CD4-positive, alpha-beta T cell (primary cell): Measurements from ENCODE around the gene CHST12. TPM values are rescaled to one million over a fixed set of nuclear protein-coding genes. Genes with fewer than 3 reads are reported as not detected.

Experiments
- ATAC-seq: fragments of 200-7000 bp; cut with Tn5 transposase; one replicate; pipeline ENCODE4 v1.10.0; 2022; ENCODE audit warnings: mild to moderate bottlenecking; ENCODE audit not compliant: poor library complexity
- CTCF ChIA-PET: fragments of 350-600 bp; sonication (Branson Sonifier 250); formaldehyde crosslinking; loops from one replicate; lab custom pipeline; 2021; ENCODE audit warnings: antibody characterized with exemption, inconsistent platforms; lab: Charles Lee
- POLR2A ChIA-PET: fragments of 350-600 bp; sonication (Branson Sonifier 250); formaldehyde crosslinking; loops from one replicate; lab custom pipeline; 2021; ENCODE audit warnings: antibody characterized with exemption, inconsistent platforms; lab: Charles Lee
- DNase-seq, 14 experiments: peaks; one replicate each; pipeline ENCODE4 v3.0.0-alpha.2; 2013 to 2020; ENCODE audit warnings: mixed read lengths in 2 of 14
- H3K27ac ChIP-seq, 2 donors: one replicate each; pipeline versions ENCODE4 v1.5.1 to v1.7.0; 2013; ENCODE audit warnings: low read length in 2 of 2, low read depth in 1 of 2, mild to moderate bottlenecking in 1 of 2
- H3K27me3 ChIP-seq, 2 experiments: 1 replicate in 1 of 2; 2 replicates in 1 of 2; pipeline versions ENCODE4 v1.6.1 to v1.7.0; 2013; ENCODE audit warnings: low read length in 2 of 2, control low read depth in 1 of 2, mild to moderate bottlenecking in 1 of 2, moderate library complexity in 1 of 2; ENCODE audit not compliant: insufficient read depth in 2 of 2, control insufficient read depth in 1 of 2
- H3K36me3 ChIP-seq: one replicate; pipeline ENCODE4 v1.6.1; 2013; ENCODE audit warnings: low read length, control low read depth; ENCODE audit not compliant: insufficient read depth
- H3K4me1 ChIP-seq: one replicate; pipeline ENCODE4 v1.6.1; 2013; ENCODE audit warnings: low read length, control low read depth; ENCODE audit not compliant: insufficient read depth
- H3K4me3 ChIP-seq: one replicate; pipeline ENCODE4 v1.5.1; 2013; ENCODE audit warnings: mild to moderate bottlenecking, low read length, moderate library complexity
- H3K9me3 ChIP-seq, 2 experiments: 1 replicate in 1 of 2; 2 replicates in 1 of 2; pipeline versions ENCODE4 v1.6.1 to v1.7.0; 2013; ENCODE audit warnings: low read length in 2 of 2, mild to moderate bottlenecking in 2 of 2, control low read depth in 1 of 2, moderate library complexity in 1 of 2; ENCODE audit not compliant: control insufficient read depth in 1 of 2, insufficient read depth in 1 of 2
- H3K27ac Mint-ChIP-seq: one replicate; pipeline ENCODE4 v1.8.0; 2020; ENCODE audit warnings: mixed read lengths
- H3K27me3 Mint-ChIP-seq: one replicate; pipeline ENCODE4 v1.8.0; 2021; ENCODE audit warnings: mixed read lengths
- H3K36me3 Mint-ChIP-seq: one replicate; pipeline ENCODE4 v1.8.0; 2021; ENCODE audit warnings: low read depth, mixed read lengths
- H3K4me1 Mint-ChIP-seq: one replicate; pipeline ENCODE4 v1.8.0; 2021; ENCODE audit warnings: low read depth, mixed read lengths
- H3K4me3 Mint-ChIP-seq: one replicate; pipeline ENCODE4 v1.8.0; 2020; ENCODE audit warnings: mild to moderate bottlenecking, mixed read lengths
- H3K9me3 Mint-ChIP-seq: one replicate; pipeline ENCODE4 v1.8.0; 2020; ENCODE audit warnings: mixed read lengths
- CTCF ChIP-seq: fragments of 200-600 bp; IDR thresholded peaks from one replicate; pipeline ENCODE4 v1.8.0; 2022; ENCODE audit warnings: antibody characterized with exemption, mild to moderate bottlenecking
- intact Hi-C, 2 experiments: fragments of 100-400 bp; cut with DNase I in 1 of 2; cut with micrococcal nuclease in 1 of 2; formaldehyde crosslinking; loops; one replicate each; pipeline versions ENCODE4 v1.15.1 to v1.9.0; 2023 to 2025; cut with DNase I, micrococcal nuclease
- total RNA-seq, 174 experiments: library from RNA in 2 of 174; stranded (reverse) in 2 of 174; gene quantifications; one replicate each; pipeline ENCODE4 v1.2.3 and lab custom pipeline; 2021 to 2026

The CHST12 gene
- total RNA-seq, 2 experiments from 2014 or later = 6.6 to 8.6 TPM

- intact Hi-C loops = loop anchor here in 1 of 2 experiments (5.0 kb wide), 1 partner anchor 296 kb away; no protein-coding TSS in a partner anchor
- H3K36me3 Mint-ChIP-seq = no peaks in the 10 kb centered on the region
- no peaks in the 10 kb centered on the region for H3K4me1 ChIP-seq
- no peak for DNase-seq
- CTCF ChIA-PET = no interaction called here
- H3K27ac Mint-ChIP-seq = no peak overlapping the region
- H3K27me3 Mint-ChIP-seq = no peaks in the 10 kb centered on the region
- no peaks in the 10 kb centered on the region for H3K4me1 Mint-ChIP-seq
- H3K27ac ChIP-seq = no peak overlapping the region
- no peak overlapping the region for H3K4me3 ChIP-seq
- no peaks in the 10 kb centered on the region for H3K36me3 ChIP-seq
- H3K4me3 Mint-ChIP-seq = no peak overlapping the region
- H3K9me3 ChIP-seq = peaks cover 0 to 5% of the 10 kb centered on the region in 2 experiments
- H3K27me3 ChIP-seq = no peaks in the 10 kb centered on the region
- POLR2A ChIA-PET = no interaction called here
- TF ChIP-seq CTCF = no peak
- no peaks in the 10 kb centered on the region for H3K9me3 Mint-ChIP-seq
- no peak for ATAC-seq
Measured at GRCh38 chr7:2393706-2394105, 9.7 kb upstream of the CHST12 start.

GRCh38 chr7:2394566-2395082 lies 8.8 kb upstream of the CHST12 start:
- H3K27ac ChIP-seq = no peak overlapping the region
- Mint-ChIP-seq H3K9me3 (no peaks in the 10 kb centered on the region), H3K4me3 (no peak overlapping the region), H3K27me3 (no peaks in the 10 kb centered on the region), H3K36me3 (no peaks in the 10 kb centered on the region), H3K27ac (no peak overlapping the region), H3K4me1 (peaks cover 2% of the 10 kb centered on the region)
- ChIA-PET POLR2A (no interaction called here), CTCF (no interaction called here)
- peaks cover 3% of the 10 kb centered on the region for H3K4me1 ChIP-seq
- H3K4me3 ChIP-seq = no peak overlapping the region
- ATAC-seq = no peak
- H3K9me3 ChIP-seq = peaks cover 0 to 5% of the 10 kb centered on the region in 2 experiments
- no peaks in the 10 kb centered on the region for H3K36me3 ChIP-seq
- intact Hi-C loops = loop anchor here in 1 of 2 experiments (5.0 kb wide), 1 partner anchor 297 kb away; no protein-coding TSS in a partner anchor
- no peak for DNase-seq
- H3K27me3 ChIP-seq = no peaks in the 10 kb centered on the region
- TF ChIP-seq CTCF = no peak

- no peak overlapping the region for H3K27ac Mint-ChIP-seq
- no peak overlapping the region for H3K4me3 Mint-ChIP-seq
- Histone ChIP-seq H3K9me3 (no peaks in the 10 kb centered on the region), H3K27me3 (no peaks in the 10 kb centered on the region), H3K4me1 (peaks cover 16% of the 10 kb centered on the region), H3K36me3 (no peaks in the 10 kb centered on the region), H3K4me3 (no peak overlapping the region), H3K27ac (no peak overlapping the region)
- intact Hi-C loops = no loop called here
- no peaks in the 10 kb centered on the region for H3K27me3 Mint-ChIP-seq
- H3K9me3 Mint-ChIP-seq = no peaks in the 10 kb centered on the region
- TF ChIP-seq CTCF = no peak
- no peaks in the 10 kb centered on the region for H3K36me3 Mint-ChIP-seq
- DNase-seq = no peak
- H3K4me1 Mint-ChIP-seq = peaks cover 19% of the 10 kb centered on the region
- no peak for ATAC-seq
- CTCF ChIA-PET = no interaction called here
- POLR2A ChIA-PET = interaction anchor here (0.6 kb wide), 1 partner anchor 459 kb away, joined by 3 read pairs; no protein-coding TSS in a partner anchor
Measured at GRCh38 chr7:2398506-2398905, 4.9 kb upstream of the CHST12 start.
